Hepatocyte (in vitro differentiated cells): Measurements from ENCODE around the gene SPDYE8.
"Not testable (repeated sequence)": the region's sequence is repeated elsewhere in the genome, so short reads cannot be mapped to it uniquely, and the experiment has no call there.

Source experiments
- CTCF ChIP-seq: fragments of 200-600 bp; sonication (generic); IDR thresholded peaks from 2 replicates; pipeline ENCODE4 v1.5.1; 2016; ENCODE audit warnings: antibody characterized with exemption, mild to moderate bottlenecking; ENCODE audit not compliant: poor library complexity
- EZH2 ChIP-seq: fragments of 200-600 bp; sonication (generic); IDR thresholded peaks from 2 replicates; pipeline ENCODE4 v1.6.1; 2016; ENCODE audit warnings: antibody characterized with exemption, mild to moderate bottlenecking, borderline replicate concordance
- EZH2phosphoT487 ChIP-seq: fragments of 200-600 bp; sonication (generic); IDR thresholded peaks from one replicate; pipeline ENCODE4 v1.6.1; 2018; ENCODE audit warnings: antibody characterized with exemption, mild to moderate bottlenecking, low read depth, moderate library complexity; ENCODE audit not compliant: unreplicated experiment, severe bottlenecking

GRCh38 chr7:72990146-72990913 is 39.2 kb downstream of the SPDYE8 start:
- not testable (repeated sequence) for TF ChIP-seq CTCF, EZH2, EZH2phosphoT487
